IPS-18c (cell line): ENCODE results near the gene SPON2.

Source experiments
- H3K4me3 ChIP-seq: 2 replicates; pipeline ENCODE4 v1.7.0; 2013; ENCODE audit warnings: low read depth, mild to moderate bottlenecking, low read length, moderate library complexity; ENCODE audit not compliant: insufficient read depth
- H3K9me3 ChIP-seq: one replicate; pipeline ENCODE4 v1.6.1; 2013; ENCODE audit warnings: mild to moderate bottlenecking, low read length, moderate library complexity; ENCODE audit not compliant: control insufficient read depth, insufficient read depth

Gene SPON2

DNA sequence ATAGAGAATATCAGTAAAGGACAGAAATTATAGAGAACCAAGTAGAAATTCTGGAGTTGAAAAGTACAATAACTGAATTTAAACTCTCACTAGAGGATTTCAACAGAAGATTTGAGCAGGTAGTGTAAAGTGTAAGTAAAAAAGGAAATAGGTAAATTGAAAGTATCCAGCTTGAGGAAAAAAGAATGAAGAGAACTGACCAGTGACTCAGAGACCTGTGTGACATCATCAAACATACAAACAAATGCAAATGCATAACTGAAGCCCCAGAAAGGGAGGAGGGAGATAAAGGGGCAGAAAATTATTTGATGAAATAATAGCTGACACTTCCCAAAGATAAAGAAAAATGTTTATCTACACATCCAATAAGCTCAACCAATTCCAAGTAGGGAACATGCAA, 8.3 kb upstream of the SPON2 start:
- Histone ChIP-seq H3K9me3 (peaks cover 4% of the 10 kb centered on the region), H3K4me3 (no peak overlapping the region)

- Histone ChIP-seq H3K9me3 (peaks cover 4% of the 10 kb centered on the region), H3K4me3 (no peak overlapping the region)
Observed at GRCh38 chr4:1179976-1180375, 7.6 kb upstream of the SPON2 start.

DNA sequence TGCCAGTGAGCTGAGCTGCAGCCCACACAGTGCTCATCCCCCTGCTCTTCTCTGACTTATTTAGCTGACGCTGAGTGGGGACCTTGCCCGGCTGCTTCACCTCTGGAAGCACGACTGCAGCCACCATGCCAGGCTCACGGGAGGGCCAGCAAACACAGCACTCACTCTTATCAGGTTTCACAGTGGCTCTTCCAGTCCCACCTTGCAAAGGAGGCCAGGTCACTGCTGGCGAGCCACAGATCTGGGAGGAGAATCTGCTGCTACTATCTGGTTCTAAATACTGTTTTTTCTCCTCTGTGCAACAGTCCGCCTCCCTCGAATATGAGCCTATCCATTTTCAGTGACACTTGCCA, 6.7 kb upstream of the SPON2 start:
- H3K4me3 ChIP-seq = no peak overlapping the region
- peaks cover 4% of the 10 kb centered on the region for H3K9me3 ChIP-seq

GRCh38 chr4:1178300-1179088, 6.1 kb upstream of the SPON2 start:
- peaks cover 4% of the 10 kb centered on the region for H3K9me3 ChIP-seq
- H3K4me3 ChIP-seq = no peak overlapping the region

DNA sequence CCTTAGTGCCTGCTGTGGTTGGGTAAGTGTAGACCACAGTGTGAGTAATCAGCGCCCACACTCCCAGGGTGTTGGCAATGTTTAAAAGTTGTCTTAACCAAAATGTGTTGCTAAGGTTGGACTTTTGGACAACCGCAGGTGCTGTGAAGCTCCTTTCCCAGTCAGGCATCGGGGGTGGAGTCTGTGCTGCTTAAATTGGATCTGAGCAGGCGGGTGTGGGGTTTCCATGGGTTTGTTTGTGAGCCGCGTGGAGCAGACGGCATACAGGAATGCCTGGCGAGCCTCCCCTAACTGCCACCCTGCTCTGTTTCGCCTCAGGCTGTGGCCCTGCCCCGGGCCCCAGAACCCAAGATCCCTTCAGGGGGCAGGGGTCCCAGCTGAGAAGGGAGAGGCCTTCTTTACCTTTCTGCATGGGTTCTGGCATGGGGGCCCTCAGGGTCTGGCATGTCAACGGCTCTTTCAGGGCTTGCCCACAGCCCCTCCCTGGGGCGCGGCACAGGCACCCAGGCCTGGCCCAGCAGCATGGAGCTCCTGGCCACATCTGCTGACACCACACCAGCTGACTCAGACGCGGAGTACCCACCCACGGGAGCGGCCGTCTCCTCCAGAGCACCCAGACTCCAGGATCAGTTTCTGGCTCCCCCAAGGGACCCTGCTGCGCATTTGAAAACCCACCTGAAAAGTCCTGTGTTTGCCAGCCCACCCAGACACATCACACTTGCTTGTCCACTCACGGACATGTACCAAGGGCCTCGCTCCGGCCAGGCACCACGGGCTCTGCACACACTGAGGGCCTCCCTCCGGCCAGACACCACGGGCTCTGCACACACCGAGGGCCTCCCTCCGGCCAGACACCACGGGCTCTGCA, 5.1 kb upstream of the SPON2 start:
- Histone ChIP-seq H3K4me3 (no peak overlapping the region), H3K9me3 (peaks cover 2% of the 10 kb centered on the region)

- Histone ChIP-seq H3K9me3 (peaks cover 2% of the 10 kb centered on the region), H3K4me3 (no peak overlapping the region)
Observed at GRCh38 chr4:1176398-1177273, 4.3 kb upstream of the SPON2 start.

DNA sequence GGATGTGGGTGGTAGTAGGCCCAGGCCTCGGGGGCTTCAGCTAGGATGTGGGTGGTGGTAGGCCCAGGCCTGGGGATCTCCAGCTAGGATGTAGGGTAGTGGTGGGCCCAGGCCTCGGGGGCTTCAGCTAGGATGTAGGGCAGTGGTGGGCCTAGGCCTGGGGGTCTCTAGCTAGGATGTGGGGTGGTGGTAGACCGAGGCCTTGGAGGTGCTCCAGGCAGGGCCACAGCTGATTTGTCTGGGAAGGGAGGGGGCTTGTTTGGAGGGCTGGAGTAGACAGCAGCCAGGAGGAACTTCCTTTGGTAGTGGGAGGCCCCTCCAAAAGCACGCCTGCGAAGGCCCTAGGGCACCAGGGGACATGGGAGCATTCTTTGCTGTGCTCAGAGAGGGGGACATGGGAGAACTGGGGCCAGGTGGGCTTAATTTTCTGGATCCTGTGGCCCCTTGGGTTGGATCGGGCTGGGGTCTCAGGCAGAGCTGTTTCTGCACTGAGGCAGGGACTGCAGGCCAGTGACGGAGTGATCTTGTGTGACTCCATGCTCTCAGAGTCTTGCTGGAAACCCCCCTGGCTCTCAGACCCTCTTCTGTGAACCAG, 3.3 kb upstream of the SPON2 start:
- H3K9me3 ChIP-seq = peaks cover 2% of the 10 kb centered on the region
- no peak overlapping the region for H3K4me3 ChIP-seq

- H3K9me3 ChIP-seq = peaks cover 2% of the 10 kb centered on the region
- H3K4me3 ChIP-seq = no peak overlapping the region
Observed at GRCh38 chr4:1174941-1175634, 2.7 kb upstream of the SPON2 start.

DNA sequence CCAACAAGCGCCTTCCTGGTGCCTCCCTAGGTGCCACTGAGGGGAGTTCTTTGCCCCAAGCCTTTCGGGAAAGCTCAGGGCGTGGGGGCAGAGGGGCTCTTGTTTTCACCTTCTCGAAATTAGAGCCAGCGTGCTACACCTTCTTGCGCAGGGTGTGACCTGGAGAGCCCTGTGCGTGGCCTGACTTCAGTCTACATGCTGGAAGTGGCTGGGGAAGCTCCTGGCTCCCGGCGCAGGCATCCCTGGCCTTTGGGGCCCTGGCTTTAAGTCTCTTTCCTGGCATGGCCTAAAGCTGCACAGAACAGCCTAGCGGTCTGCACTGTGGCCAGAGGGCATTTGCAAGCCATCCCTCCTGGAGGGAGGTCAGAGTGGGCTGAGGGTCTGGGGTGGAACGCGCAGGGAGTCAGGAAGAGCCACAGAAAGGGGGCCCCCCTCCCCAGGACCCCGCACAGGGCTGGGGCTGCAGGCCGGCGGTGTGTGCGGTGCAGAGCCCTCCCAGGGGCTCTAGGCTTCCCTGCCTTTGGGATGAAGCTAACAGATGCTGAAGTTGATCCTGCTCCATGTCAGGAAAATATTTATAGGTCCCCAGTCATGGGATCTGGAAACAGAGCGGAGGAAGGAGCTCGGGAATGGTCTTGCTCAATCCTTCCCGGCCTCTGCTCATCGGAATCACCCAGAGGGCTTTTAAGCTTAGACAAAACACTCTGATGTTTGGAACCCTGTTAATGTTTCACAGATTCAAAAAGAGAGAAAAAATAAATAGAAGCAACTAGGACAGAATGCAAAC, 781 bp upstream of the SPON2 start:
- H3K4me3 ChIP-seq = no peak overlapping the region
- H3K9me3 ChIP-seq = peaks cover 2% of the 10 kb centered on the region

- peak overlapping the region; percentile 44 for H3K4me3 ChIP-seq
- H3K9me3 ChIP-seq = peaks cover 2% of the 10 kb centered on the region
Observed at GRCh38 chr4:1171311-1172227, 814 bp downstream of the SPON2 start.

- peak overlapping the region; percentile 44; the same call in 1 of the 2 replicates for H3K4me3 ChIP-seq
- no peaks in the 10 kb centered on the region for H3K9me3 ChIP-seq
Observed at GRCh38 chr4:1170976-1171310, 1.4 kb downstream of the SPON2 start.

DNA sequence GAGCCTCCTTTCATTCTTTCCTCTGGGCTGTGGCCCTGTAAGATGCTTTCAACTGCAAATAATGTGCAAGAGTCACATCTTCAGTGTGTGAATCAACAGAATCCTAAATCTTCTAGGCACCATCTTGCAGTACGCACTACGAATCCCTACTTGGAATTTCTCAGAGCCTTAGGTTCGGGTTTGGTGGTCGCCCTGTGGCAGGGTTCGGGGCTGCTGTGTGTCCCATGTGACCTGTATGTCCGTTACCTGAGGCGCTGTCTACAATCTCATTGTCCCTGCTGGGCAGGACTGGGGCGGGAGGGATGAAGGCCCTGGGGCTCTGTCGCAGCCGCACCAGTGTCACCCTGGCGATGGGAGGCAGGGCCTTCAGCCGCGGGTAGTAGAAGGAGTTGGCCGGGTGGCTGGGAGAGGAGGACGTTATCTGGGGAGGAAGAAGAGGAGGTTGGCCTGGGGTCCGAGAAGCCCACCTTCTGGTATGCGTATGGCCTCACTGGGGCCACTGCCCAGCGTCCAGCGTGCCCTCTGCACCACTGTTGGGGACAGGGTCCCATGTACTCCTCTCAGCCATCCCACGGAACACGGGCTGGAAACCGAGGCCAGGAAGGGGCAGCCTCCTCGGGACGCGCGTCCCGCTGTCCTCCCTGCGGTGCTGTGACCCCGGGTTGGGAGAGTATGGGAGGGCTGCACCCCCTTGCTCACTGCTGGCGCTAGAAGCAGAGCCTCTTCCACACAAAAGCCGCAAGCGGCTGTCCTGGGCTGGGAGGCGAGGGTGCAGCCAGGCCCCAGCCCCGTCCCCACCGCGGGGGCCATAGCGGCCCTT, 2.0 kb downstream of the SPON2 start:
- no peaks in the 10 kb centered on the region for H3K9me3 ChIP-seq
- H3K4me3 ChIP-seq = no peak overlapping the region

DNA sequence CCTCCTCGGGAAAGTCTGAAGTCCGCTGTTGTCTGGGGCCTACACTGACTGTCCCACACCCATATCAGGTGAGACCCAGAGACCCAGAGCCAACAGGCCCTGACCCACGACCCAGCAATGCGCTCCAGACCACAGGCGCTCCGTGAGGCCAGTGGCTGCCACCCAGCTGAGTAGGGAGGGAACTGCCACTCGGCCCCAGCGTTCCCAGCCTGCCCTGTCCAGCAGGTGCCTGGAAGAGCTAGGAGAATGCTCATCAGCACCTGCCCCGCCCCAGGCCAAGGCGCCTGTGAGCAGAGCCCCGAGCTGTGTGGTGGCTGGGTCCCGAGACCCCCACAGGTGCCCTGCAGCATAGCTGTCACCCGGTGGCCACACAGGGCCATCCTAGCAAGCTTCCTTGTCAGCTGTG, 2.7 kb downstream of the SPON2 start:
- no peak overlapping the region for H3K4me3 ChIP-seq

DNA sequence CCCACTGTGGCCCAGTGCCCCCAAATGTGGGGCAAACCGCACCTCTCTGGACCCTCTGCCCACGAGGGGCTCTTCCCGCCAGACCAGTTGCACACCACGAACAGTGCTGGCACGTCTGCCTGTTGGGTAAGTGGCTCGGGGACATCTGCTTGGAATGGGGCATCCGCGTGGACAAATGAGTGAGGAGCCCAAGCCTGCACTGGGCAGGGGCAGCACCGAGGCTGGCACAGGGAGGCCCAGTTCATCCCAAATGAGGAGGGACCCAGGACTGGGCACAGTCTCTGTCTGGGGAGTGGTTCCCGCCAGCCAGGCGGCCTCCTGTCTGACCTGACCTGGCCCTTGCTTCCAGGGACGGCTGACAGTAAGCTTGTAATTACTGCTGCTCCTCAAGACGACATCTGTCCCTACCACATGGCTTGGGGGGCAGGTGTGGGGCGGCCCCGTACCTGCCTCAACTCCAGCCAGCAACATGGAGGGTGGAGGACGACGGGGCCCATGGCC, 3.2 kb downstream of the SPON2 start:
- no peak overlapping the region for H3K4me3 ChIP-seq
- no peaks in the 10 kb centered on the region for H3K9me3 ChIP-seq

More for the DNA sequence above, 2.7 kb downstream of the SPON2 start:
- H3K9me3 ChIP-seq = no peaks in the 10 kb centered on the region
